ENCODE measurements around the gene ELAVL3.
"Not testable (repeated sequence)": the region's sequence is repeated elsewhere in the genome, so short reads cannot be mapped to it uniquely, and the experiment has no call there.

The ELAVL3 gene

GRCh38 chr19:11435057-11435832, 45.6 kb downstream of the ELAVL3 start, which contains the start of the genes ODAD3 and PRKCSH:
Gene ODAD3 (minus strand): TSS chr19:11435121. CDS start chr19:11435016, 105 bp downstream.
Gene PRKCSH (plus strand): TSS chr19:11435635. CDS start chr19:11436118, 483 bp downstream.
- peak; percentile 98 for DNase-seq

GRCh38 chr19:11434703-11435056, 46.2 kb downstream of the ELAVL3 start:
- DNase-seq, result no peak

GRCh38 chr19:11433526-11433925, 47.3 kb downstream of the ELAVL3 start:
- DNase-seq, result not testable (repeated sequence)

- no peak for DNase-seq
Observed at GRCh38 chr19:11426656-11427055, 54.2 kb downstream of the ELAVL3 start.

- DNase-seq, result no peak
Observed at GRCh38 chr19:11425719-11426457, 55.0 kb downstream of the ELAVL3 start.

DNA sequence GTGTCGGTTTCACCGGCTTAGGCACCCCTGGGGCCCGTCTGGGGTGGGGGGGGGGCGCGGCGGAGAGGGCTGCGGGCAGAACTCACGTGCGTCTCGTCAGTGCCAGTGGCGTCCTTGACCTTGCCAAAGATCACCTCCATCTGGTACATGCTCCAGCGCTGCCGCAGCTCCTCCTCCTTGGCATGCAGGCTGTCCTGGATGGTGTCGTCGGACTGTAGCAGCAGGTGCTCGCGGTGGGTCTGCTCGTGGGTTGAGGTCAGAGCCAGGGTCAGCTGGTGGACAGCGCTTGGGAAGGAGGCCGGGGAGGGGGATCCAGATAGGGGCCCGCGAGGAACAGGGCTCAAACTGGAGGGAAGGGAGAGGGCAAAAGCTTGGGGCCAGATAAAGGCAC, 57.1 kb downstream of the ELAVL3 start:
- no peak for DNase-seq

DNA sequence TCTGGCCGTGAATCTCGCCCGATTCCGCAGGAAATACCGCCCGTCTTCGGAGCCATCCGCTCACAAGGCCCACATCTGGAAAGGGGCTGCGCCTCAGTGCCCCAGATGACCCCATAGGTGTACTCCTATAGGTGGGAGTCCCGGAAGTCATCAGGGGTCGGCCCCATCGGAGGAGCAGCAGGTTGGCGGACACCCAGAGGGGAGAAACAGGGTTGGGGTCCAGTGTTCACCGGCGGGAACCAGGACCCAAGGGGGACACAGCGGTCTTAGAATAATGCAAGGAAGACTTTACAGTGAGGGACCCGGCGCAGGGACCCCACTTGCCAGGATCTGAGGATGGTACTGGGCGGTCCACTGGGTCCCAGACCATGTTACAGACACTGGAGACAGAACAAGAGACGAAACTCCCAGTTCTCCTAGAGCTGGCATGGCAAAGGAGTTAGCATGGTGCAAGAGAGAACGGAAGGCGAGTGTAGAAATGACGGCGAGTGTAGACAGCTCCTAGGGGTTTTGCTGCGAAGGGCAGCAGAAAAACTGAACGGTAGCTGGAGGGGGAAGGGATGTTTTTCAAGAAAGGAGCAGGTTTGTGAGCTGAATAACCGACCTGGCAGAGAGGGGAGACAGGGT, 57.6 kb downstream of the ELAVL3 start:
- DNase-seq, result no peak

DNA sequence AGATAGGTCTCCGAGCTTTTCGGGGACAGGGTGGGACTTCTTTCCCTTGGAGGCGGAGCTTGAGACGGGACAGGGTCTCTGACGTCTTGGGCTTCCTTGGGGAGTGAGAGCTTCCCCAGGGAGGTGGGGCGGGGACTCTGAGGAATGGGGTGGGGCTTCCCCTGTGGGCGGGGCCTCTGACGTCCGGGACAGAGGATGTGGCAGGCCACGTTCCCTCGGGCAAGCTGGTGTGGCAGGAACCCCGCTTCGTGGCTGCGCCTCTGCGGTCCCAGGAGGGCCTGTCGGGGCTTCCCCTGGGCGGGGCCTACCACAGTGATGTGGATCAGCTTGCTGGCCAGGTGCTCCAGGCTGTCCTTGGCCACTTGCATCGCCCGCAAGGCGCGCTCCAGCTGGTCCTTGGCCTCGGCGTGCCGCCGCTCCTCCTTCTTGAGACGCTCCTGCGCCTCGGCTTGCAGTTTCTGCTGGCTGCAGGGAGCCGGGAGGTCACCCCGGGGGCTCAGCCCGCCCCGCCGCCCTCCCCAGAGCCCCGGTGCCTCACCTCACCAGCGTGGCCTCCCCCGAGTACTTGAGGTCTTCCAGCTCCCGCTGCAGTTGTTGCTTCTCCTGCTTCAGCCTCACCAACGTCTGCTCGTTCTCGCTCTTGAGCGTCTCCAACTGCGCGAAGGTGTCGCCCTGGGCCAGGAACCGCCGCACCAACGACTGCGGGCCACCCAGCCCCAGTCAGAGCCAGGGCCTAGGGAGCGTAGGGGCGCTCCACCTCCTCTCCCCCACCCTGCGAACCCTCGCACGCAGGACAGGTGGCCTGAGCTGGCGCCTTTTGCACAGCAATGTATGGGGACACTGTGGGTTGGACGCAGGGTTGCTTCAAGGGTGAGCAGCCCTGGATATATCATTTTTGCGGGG, 58.4 kb downstream of the ELAVL3 start:
- no peak for DNase-seq

- DNase-seq, result no peak
Observed at GRCh38 chr19:11421371-11422098, 59.3 kb downstream of the ELAVL3 start.

DNA sequence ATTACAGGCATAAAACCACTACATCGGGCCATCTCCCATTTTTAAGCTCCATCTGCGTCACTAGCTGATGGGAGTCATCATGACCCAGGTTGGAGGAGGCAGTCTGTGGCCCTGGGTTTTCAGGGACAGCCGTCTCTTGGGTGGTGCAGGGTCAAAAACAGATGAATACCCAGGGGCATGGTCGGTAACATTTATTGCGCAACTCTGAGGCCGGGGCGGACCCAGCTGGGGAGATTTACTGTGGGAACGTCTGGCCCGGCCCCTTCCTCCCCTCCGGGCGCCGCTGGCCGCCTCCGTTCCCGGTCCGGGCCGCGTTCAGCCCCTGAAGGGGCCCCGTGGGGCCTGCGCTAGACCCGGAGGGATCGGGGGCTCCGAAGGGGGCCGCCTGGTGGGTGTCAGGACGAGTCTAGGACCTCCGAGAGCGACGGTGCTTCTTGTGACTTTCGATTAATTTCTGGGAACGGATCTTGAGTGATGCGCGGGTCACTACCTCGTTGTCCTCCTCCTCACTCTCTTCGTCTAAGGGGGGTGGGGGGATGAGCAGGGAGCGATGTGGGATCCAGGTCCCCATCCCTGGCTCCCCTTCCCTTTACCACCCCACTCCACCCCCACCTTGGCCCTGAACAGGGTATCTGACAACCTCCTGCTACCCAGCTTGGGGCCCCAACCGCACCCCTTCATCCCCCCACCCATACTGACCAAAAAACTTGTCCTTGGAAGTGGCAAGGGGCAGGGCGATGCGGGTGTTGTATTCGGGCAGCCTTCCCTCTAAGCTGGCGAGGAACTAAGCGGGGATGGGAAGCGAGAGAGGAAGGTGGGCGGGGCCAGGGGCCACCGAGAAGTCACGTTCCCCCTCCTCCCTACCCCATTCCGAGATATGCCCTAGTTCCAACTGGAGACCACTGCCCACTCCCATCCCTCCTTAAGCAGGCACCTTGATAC, 60.1 kb downstream of the ELAVL3 start:
- DNase-seq, result no peak

- no peak for DNase-seq
Observed at GRCh38 chr19:11418549-11419506, 62.0 kb downstream of the ELAVL3 start, which contains the start of gene RGL3. Gene RGL3 (minus strand): TSS chr19:11419314. CDS start chr19:11419278, 36 bp downstream.

GRCh38 chr19:11418094-11418548, 62.7 kb downstream of the ELAVL3 start:
- DNase-seq, result no peak

DNA sequence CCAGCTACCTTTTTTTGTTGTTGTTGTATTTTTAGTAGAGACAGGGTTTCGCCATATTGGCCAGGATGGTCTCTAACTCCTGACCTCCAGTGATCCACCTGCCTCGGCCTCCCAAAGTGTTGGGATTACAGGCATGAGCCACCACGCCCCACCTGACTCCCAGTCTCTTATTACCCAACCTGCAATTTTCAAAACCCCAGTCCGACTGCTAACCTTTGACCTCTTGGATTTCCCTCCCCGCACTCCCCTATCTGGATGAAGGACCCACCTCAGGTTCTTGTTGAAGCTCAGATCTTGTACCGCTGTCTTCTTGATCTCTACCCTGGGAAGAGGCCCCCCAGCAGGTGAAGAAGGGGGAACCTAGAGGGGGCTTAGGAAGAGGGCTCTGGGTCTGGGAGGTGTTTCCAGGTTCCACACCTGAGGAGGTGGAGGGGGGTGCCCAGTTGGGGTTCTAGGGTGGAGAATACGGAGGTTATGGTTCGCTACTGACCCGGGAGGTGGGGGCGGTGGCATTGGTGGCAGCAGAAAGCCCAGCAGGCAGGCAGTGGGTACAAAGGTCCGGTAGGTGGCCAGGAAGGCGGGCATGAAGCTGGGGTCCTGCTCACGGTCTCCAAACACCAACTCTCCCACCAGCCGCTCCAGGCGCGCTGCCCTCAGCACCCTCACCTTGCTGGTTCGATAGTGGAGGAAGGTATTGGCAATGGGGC, 64.3 kb downstream of the ELAVL3 start:
- DNase-seq, result no peak

DNA sequence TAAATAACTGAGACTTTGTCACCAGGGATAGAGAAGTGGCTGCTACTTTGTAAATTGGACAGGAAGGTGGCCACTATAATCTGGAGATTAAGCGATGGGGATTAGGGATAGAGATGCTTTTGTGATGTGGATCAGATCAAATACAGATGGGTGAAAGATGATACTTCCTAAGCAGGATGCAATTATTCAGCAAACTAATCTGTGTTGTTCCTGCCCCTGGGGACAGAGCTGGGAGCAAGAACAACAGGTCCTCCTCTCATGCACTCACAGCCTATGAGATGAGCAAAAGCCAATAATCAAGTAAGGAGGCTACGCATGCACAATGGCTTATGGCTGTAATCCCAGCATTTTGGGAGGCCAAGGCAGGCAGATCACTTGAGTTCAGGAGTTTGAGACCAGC, 66.3 kb downstream of the ELAVL3 start:
- no peak for DNase-seq

GRCh38 chr19:11410682-11411081, 70.2 kb downstream of the ELAVL3 start:
- no peak for DNase-seq

GRCh38 chr19:11408591-11408990, 72.3 kb downstream of the ELAVL3 start:
- no peak for DNase-seq

DNA sequence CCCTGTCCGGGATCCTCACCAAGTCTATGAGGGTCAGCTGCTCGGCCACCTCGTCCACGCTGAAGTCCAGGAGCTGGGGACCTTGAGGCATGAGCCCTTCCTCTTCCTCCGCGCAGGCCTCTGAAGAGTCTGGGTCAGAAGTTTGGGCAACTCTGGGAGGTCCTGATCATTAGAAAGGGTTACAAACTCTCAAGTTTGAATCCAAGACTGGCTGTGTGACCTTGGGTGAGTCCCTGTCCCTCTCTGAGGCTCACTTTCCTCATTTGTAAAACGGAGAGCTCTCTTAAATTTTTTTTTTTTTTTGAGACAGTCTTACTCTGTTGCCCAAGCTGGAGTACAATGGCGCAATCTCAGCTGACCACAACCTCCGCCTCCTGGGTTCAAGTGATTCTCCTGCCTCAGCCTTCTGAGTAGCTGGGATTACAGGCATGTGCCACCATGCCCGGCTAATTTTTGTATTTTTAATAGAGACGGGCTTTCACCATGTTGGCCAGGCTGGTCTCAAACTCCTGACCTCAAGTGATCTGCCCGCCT, 74.1 kb downstream of the ELAVL3 start:
- not testable (repeated sequence) for DNase-seq

Measured in NCI-H1048 (cell line).